Keratinocyte (primary cell): ENCODE measurements around the gene SERPINB1. TPM values are rescaled to one million over a fixed set of nuclear protein-coding genes. Genes with fewer than 3 reads are reported as not detected.
A peak's percentile ranks its signal among the peaks of the same experiment; 100 is the strongest.

Experiments used
- DNase-seq: peaks from one replicate; pipeline ENCODE4 v3.0.0-alpha.2; 2011; ENCODE audit warnings: low read depth, missing footprints, low spot score
- FAIRE-seq: peaks from 2 replicates; lab custom pipeline; 2011; peaks lifted over from hg19 to GRCh38; lab: Jason Lieb, UNC
- H2AFZ ChIP-seq: 2 replicates; pipeline ENCODE4 v1.6.0; 2012; ENCODE audit warnings: low read length, control low read depth, inconsistent platforms; ENCODE audit not compliant: control insufficient read depth
- H3K27ac ChIP-seq: 2 replicates; pipeline ENCODE4 v1.5.1; 2011; ENCODE audit warnings: low read length; ENCODE audit not compliant: control insufficient read depth, insufficient read depth
- H3K27me3 ChIP-seq: 3 replicates; pipeline ENCODE4 v1.6.0; 2011; ENCODE audit warnings: low read length; ENCODE audit not compliant: control insufficient read depth, insufficient read depth; ENCODE audit errors: extremely low read depth
- H3K36me3 ChIP-seq, 2 experiments: 2 replicates in 1 of 2; 3 replicates in 1 of 2; pipeline ENCODE4 v1.5.1; 2011; ENCODE audit warnings: low read length in 2 of 2, mild to moderate bottlenecking in 1 of 2; ENCODE audit not compliant: control insufficient read depth in 2 of 2, insufficient read depth in 2 of 2; ENCODE audit errors: extremely low read depth in 1 of 2
- H3K4me1 ChIP-seq: 3 replicates; pipeline ENCODE4 v1.5.1; 2011; ENCODE audit warnings: low read length; ENCODE audit not compliant: control insufficient read depth, insufficient read depth; ENCODE audit errors: extremely low read depth
- H3K4me2 ChIP-seq: 3 replicates; pipeline ENCODE4 v1.6.0; 2011; ENCODE audit warnings: low read depth, low read length; ENCODE audit not compliant: control insufficient read depth, insufficient read depth; ENCODE audit errors: extremely low read depth
- H3K4me3 ChIP-seq, 3 experiments: fragments of 200-600 bp in 1 of 3; sonication (generic) in 1 of 3; 2 replicates in 2 of 3; 3 replicates in 1 of 3; pipeline ENCODE4 v1.5.1; 2011 to 2016; ENCODE audit warnings: low read length in 3 of 3, mild to moderate bottlenecking in 3 of 3, control low read depth in 2 of 3, inconsistent platforms in 1 of 3, low read depth in 1 of 3, mixed read lengths in 1 of 3, mixed run types in 1 of 3, moderate library complexity in 1 of 3; ENCODE audit not compliant: control insufficient read depth in 2 of 3, insufficient read depth in 2 of 3; ENCODE audit errors: extremely low read depth in 1 of 3
- H3K79me2 ChIP-seq: 2 replicates; pipeline ENCODE4 v1.6.0; 2012; ENCODE audit warnings: low read length; ENCODE audit not compliant: control insufficient read depth, insufficient read depth
- H3K9ac ChIP-seq: 3 replicates; pipeline ENCODE4 v1.6.0; 2011; ENCODE audit warnings: low read length; ENCODE audit not compliant: control insufficient read depth, insufficient read depth; ENCODE audit errors: extremely low read depth
- H3K9me1 ChIP-seq: 3 replicates; pipeline ENCODE4 v1.6.0; 2011; ENCODE audit warnings: low read length; ENCODE audit not compliant: control insufficient read depth, insufficient read depth; ENCODE audit errors: extremely low read depth
- H3K9me3 ChIP-seq: 2 replicates; pipeline ENCODE4 v1.5.1; 2012; ENCODE audit warnings: low read depth, low read length; ENCODE audit not compliant: control insufficient read depth
- H4K20me1 ChIP-seq: 3 replicates; pipeline ENCODE4 v1.6.0; 2011; ENCODE audit warnings: low read length; ENCODE audit not compliant: control insufficient read depth, insufficient read depth; ENCODE audit errors: extremely low read depth
- EZH2 ChIP-seq: IDR thresholded peaks from one replicate; pipeline ENCODE4 v1.6.1; 2012; ENCODE audit warnings: inconsistent platforms, mild to moderate bottlenecking, low read length, moderate library complexity
- dilution Hi-C: fragments of 300-500 bp; cut with MboI; formaldehyde crosslinking; loops from one replicate; pipeline ENCODE4 v1.7.0; 2020; ENCODE audit warnings: low sequenced_read_pairs; ENCODE audit not compliant: extremely low pct_ligation_motif_present
- polyA plus RNA-seq, 5 experiments: library from polyadenylated mRNA; depleted of rRNA in 3 of 5; stranded (reverse) in 3 of 5; stranded (forward) in 1 of 5; unstranded in 1 of 5; fragments of >200 nt; gene quantifications; 1 replicate in 1 of 5; 2 replicates in 3 of 5; 3 replicates in 1 of 5; pipeline versions ENCODE4 v1.2.1 to v1.2.3, GENCODE V29; 2011 to 2012; ENCODE audit warnings: missing spikeins in 2 of 5, low read depth in 1 of 5, low replicate concordance in 1 of 5
- TF ChIP-seq, protein P1 (sequence below), 3 experiments: IDR thresholded peaks in 1 of 3; conservative IDR thresholded peaks in 1 of 3; optimal IDR thresholded peaks in 1 of 3; 2 replicates in 2 of 3; 3 replicates in 1 of 3; pipeline versions ENCODE3 to v1.5.1; 2011; ENCODE audit warnings: low read length in 3 of 3, mild to moderate bottlenecking in 3 of 3, moderate library complexity in 2 of 3, control low read depth in 1 of 3, inconsistent platforms in 1 of 3; ENCODE audit not compliant: insufficient read depth in 2 of 3; ENCODE audit errors: extremely low read depth in 1 of 3

SERPINB1 gene
- polyA plus RNA-seq, 1 donor (not counting 4 experiments of a cell fraction or from before 2014, with no cell fraction given): 71.9 TPM

DNA sequence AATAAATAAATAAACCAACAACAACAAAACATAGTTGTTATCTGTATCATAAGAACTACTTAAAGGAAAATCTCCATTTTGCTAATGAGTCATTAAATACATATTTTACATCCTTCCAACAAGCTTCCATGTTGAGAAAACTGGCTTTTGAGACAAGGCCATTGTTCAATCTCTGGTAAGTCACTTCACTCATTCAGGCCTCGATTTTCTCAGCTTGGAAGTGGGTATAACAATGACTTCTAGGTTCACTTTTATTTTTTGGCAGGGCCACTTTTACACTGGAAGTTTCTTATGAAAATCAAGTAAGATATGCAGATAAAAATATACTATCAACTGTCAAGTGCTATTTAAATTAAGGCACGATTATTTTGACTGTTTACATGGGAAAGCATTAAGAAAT lies 46.5 kb downstream of the SERPINB1 start:
- dilution Hi-C loops: no loop called here
- Histone ChIP-seq H2AFZ (no peak overlapping the region), H3K4me1 (peaks cover 28% of the 10 kb centered on the region), H3K27ac (no peak overlapping the region), H4K20me1 (no peaks in the 10 kb centered on the region), H3K4me3 (no peak overlapping the region), H3K9me1 (no peaks in the 10 kb centered on the region), H3K27me3 (no peaks in the 10 kb centered on the region), H3K79me2 (no peaks in the 10 kb centered on the region), H3K9ac (no peak overlapping the region), H3K9me3 (no peaks in the 10 kb centered on the region), H3K4me2 (no peak overlapping the region), H3K36me3 (no peaks in the 10 kb centered on the region)
- DNase-seq (no peak), FAIRE-seq (no peak)
- no peak for TF ChIP-seq EZH2
- TF ChIP-seq, protein P1, sequence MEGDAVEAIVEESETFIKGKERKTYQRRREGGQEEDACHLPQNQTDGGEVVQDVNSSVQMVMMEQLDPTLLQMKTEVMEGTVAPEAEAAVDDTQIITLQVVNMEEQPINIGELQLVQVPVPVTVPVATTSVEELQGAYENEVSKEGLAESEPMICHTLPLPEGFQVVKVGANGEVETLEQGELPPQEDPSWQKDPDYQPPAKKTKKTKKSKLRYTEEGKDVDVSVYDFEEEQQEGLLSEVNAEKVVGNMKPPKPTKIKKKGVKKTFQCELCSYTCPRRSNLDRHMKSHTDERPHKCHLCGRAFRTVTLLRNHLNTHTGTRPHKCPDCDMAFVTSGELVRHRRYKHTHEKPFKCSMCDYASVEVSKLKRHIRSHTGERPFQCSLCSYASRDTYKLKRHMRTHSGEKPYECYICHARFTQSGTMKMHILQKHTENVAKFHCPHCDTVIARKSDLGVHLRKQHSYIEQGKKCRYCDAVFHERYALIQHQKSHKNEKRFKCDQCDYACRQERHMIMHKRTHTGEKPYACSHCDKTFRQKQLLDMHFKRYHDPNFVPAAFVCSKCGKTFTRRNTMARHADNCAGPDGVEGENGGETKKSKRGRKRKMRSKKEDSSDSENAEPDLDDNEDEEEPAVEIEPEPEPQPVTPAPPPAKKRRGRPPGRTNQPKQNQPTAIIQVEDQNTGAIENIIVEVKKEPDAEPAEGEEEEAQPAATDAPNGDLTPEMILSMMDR (optimal IDR thresholded peaks at IDR 0.05 in 1 of 3, IDR thresholded peaks at IDR 0.05 in 1 of 3, conservative IDR thresholded peaks at IDR 0.05 in 1 of 3; ENCODE audit: extremely low read depth in 1 of 3, insufficient read depth in 2 of 3, low read length in 3 of 3): no peak

DNA sequence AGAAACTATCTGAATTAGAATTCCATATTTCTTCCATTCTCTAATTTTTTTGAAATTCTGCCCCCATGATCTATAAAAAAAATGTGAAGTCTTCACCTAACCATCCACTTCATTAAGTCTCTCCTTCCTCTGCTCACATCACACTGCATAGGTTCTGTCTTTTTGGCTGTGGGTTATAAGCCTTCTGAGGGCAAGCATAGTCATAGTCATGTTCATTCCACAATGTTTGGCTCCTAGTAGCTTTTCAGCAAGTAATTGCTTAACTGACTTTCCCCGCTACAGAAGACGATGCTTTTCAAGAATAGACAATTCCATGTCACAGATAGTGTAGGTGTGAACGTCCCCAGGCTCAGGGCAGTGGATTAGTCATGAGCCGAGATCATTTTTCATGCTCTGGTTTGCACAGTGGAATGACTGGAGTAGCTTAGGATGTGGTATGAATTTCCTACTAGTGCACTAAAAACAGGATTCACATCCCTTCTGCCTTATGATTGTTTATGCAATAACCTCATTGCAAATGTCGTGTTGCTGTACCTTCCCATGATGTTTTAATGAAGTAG lies 47.4 kb downstream of the SERPINB1 start:
- Histone ChIP-seq H3K4me3 (no peak overlapping the region), H3K9me3 (no peaks in the 10 kb centered on the region), H3K36me3 (no peaks in the 10 kb centered on the region), H4K20me1 (no peaks in the 10 kb centered on the region), H3K4me1 (peaks cover 28% of the 10 kb centered on the region), H3K27me3 (no peaks in the 10 kb centered on the region), H2AFZ (no peak overlapping the region), H3K79me2 (no peaks in the 10 kb centered on the region), H3K27ac (peak overlapping the region; percentile 97), H3K9ac (peak overlapping the region; percentile 77), H3K4me2 (peak overlapping the region; percentile 53), H3K9me1 (no peaks in the 10 kb centered on the region)
- DNase-seq (no peak), FAIRE-seq (peak; percentile 74)
- TF ChIP-seq EZH2: no peak
- dilution Hi-C loops: no loop called here
